GF-D8 (cell line): ENCODE data around the gene ARHGAP44.

Experiments used
- DNase-seq: peaks from one replicate; lab custom pipeline; 2025; lab: John Stamatoyannopoulos, UW

Gene ARHGAP44

DNA sequence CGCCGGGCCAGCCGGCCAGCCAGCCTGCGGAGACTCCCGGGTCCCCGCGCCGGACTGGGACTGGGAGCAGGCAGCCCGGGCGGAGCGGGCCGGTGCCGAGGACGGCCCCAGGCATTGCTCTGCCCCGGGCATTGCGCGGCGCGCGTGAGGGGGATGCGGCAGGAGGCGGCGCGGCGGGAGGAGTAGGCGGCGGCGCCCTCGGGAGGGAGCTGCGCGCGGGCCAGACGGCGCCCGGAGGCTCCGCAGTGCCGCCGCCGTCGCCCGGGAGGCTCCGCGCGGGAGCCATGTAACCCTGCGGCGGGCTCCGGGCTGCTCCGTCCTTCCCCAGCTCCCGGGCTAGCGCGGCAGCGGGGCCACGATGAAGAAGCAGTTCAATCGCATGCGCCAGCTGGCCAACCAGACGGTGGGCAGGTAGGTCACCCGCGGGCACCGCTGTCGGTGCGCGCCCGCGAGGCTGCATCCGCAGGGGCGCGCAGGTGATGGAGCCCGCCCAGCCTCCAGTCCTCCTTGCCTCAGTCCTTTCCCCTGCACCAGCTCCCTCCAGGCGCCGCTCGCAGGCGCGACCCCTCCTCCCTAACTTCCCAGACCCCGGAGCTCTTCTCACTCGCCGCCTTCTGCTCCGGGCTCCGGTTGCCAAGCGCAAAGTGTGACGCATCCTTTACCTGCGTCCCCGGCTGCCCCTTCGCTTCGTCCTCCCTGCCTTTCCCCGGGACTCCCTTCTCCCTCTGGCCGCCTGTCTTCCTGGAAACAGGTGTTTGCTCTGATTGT, at the start of gene ARHGAP44:
ARHGAP44 (plus strand) TSS at position 18 of the 768 bp plus-strand sequence; CDS start at position 359, 341 bp downstream.
- no peak for DNase-seq

DNA sequence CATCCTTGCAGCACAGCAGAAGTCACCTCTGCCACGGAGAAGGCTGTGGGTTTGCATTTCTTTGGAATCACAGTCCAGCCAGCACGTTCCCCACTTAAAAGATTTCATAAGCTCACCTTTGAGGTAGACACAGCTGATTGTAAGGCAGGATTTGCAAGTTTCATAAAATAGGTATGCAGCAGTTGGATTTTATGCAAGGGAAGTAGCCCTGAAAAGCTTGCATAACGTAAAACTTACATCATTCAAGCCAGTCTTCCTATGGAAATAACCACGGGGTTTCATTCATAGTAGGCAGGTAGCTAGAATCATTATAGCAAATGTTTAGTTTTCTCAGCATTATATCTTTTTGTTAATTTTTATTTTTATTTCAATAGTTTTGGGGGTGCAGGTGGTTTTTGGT, 49.8 kb upstream of the ARHGAP44 start:
- DNase-seq, result no peak

DNA sequence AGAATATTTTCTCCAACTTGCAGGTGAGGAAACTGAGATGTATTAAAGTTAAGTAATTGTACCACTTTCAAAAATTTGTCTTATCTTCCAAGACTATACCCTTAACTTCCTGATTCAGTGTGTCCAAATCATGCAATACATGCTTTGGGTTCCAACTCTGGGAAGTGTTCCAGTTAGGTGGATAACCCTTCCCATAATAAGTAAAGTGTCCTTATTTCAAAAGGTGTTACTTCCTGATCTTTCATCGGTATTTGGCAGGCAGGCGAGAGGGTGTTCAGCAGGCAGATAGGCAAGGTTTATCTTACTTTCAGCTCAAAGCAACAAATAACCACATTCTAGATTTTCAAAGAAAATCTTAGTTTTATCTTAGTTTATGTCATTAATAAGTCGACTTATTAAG, 46.3 kb upstream of the ARHGAP44 start:
- DNase-seq, result no peak

- DNase-seq, result no peak
Observed at GRCh38 chr17:12744298-12744697, 45.0 kb upstream of the ARHGAP44 start.

DNA sequence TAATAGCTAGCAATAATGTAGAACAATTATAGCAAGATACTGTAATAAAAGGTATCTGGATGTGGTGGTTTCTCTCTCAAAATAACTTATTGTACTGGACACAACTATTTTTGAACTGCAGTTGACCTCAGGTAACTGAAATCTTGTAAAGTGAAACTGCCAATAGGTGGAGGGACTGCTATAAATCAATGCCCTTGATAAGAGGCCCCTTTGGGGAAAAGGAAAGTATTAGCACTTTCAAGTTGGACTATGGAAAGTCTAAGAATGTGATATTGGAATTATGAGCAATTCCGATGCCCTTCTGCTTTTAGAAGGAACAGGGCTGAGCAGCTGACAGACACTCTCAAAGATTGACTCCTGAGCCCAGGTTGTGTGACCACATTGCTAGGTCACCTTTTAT, 44.5 kb upstream of the ARHGAP44 start:
- no peak for DNase-seq

DNA sequence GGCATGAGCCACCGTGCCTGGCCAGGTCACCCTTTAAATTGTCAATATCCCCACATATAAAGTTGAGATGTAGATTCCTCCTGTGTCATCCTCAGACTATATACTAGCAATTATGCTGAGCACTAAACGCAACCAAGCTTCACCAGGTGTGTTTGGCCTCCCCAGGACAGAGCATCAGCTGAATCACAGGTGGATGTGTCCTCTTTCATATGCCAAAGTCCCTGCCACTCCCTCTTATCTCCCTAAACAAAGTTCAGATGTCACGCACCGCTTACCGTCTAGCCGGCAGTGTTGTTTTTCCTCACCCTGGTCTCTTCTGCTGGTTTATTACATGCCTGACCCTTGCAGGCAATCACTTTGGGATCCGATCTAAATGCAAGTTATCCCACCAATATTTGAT, 43.8 kb upstream of the ARHGAP44 start:
- DNase-seq, result no peak

DNA sequence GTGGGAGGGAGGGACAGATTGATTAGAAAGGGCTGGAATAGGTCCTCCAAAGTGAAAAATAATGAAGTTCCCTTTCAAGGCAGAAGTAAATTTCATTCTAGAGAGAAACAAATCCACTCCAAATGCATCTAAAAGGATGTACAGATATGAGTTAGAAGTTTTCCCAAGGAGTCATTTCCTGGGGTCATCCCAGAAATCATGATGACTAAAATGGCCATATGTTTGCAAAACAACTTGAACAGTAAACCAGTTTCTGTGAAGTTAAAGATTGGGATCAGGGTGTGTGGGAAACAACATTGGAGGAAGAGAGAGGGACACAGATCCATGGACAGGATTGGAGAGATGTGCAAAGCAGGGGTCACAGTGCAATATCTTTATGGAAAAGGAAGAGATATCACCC, 32.5 kb upstream of the ARHGAP44 start:
- no peak for DNase-seq

DNA sequence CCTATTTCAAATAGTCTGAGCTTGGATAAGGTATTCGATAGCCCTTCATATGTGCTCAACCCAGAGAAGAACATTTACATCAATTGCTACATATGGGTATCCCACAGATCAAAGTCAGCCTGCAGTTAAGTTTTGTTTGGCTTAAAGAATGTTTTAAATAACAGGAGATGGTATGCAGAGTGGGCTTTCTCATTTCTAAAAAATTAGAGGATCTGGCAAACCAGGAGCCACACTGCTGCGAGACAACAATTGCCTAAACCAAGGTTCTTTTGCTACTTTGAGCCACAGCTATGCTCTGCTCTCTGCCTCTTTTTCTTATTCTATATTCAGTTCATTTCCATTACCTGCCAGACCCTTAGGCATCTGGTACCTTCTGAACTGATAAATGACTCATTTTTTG, 30.2 kb upstream of the ARHGAP44 start:
- DNase-seq, result no peak

DNA sequence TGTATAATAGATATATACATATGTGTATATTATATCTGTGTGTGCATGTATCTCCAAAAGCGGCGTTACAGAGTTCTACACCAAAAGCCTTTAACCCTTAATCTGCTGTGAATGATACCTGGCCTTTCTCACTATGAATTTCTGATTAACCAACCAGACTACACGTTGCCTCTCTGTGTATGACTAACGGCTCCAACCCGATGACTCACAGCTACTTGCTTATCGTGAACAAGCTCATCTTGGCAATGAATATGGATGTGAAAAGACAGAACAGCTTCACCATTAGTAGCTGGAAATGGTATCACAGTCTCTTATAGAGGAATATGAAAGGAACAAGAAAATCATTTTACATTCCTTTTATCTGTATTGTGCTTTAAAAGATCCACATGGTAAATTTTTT, 23.8 kb upstream of the ARHGAP44 start:
- DNase-seq, result no peak

DNA sequence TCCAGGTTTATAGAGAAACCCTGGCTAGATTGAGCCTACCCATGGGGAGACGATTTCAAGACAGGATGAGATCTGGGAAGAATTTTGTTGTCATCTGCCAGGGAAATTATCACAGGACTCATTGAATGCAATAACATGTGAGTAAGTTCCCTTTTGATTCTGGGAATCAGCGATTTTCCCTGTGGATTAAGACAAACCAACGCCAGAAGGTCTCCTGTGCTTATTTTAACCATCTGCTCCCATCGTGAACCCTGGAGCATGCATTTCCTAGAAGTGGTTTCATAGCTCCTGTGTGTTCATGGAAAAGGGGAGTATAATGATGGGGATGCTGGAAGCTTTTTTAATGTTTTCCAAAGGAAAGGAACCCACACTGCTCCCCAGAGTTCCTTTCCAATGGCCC, 21.0 kb upstream of the ARHGAP44 start:
- DNase-seq, result no peak

- no peak for DNase-seq
Observed at GRCh38 chr17:12769981-12770380, 19.3 kb upstream of the ARHGAP44 start.

GRCh38 chr17:12773153-12773552, 16.1 kb upstream of the ARHGAP44 start:
- no peak for DNase-seq

- no peak for DNase-seq
Observed at GRCh38 chr17:12789075-12789480, 220 bp upstream of the ARHGAP44 start.

DNA sequence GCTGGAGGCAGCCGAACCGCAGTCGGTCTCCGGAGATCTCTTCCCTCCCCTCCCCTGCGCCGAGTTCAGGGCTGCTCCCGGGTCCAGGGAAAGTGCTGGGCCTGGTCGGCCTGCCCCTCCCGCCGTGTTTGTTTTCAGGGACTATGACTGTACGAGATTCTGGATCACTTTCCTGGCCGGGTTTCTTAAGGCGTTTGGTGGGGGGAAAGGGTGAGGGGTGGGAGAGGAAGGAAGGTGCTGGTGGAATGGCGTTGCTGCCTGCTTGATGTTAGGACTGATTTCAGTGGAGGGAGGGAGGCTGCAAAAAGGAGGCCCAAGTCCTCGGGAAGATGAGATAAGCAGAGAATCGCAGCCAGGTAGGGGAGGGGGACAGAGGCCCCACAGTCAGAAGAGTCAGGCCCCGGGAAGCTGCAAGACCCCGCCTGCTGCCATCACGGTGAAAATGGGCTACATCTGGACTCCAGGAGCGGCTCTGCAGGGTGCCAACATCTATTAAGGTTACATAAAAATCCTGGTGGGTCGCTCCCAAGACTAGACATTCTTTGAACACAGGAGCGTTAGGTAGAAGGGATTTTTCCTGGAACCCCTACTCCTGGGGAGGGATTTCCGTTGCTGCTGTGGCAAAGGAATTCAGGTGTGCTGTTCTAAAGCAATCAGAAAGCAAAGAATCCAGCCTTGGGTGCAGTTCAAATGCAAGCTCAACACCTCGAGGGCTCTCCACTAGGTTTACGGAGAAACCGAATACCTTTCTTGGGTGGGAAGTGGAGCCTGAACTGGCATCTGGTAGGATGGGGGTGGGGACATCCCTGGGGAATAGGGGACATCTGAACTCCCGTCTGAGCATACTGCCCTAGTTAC, 1.2 kb downstream of the ARHGAP44 start:
- no peak for DNase-seq

DNA sequence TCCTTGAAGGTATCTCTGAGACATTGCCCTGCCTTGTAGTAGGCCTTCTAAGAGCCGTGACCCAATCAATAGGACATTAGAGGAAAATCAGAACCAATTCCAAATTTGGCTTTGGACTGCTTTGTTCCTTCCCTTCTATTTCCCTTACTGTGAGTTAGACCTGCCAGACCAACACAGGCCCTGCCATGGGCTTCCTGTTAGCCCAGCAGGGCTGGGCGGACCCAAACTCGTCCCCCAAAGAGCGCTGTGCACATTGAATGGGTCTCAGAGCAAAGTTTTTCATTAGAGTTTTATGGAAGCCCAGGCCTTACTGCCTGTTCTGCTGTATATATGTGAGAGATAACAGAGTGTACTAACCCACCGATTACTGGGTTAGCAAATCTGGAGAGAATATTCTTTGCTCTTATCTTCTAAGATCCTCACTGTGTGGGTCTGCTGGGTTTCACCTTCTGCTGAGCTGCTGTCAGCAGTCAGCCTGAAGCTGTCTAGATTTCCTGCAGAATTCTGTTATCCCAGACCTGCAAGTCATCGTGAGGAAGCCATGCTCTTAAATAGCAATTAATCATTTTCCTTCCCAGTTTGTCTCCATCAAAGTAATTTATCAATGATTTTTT, 5.7 kb downstream of the ARHGAP44 start:
- no peak for DNase-seq

- DNase-seq, result no peak
Observed at GRCh38 chr17:12800855-12801365, 11.6 kb downstream of the ARHGAP44 start.

GRCh38 chr17:12806630-12807029, 17.3 kb downstream of the ARHGAP44 start:
- no peak for DNase-seq

- no peak for DNase-seq
Observed at GRCh38 chr17:12808723-12809122, 19.4 kb downstream of the ARHGAP44 start.

DNA sequence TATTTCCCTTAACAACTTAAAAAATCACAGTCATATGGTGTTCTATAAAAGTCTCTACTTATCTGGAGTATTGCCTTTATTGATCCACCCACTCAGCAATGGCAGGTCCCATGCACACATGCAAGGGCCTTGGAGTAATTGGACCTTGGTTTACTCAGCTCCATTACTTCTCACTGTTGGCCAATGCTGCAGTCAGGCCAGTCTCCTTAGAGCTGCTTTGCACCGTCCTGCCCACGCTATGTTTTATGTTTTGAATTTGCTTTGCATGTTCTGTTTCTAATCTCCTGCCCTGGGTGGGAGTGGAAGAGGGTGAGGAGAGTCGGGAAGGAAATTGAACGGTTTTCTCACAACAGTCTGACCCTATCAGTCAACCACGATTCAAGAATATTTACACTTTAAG, 23.6 kb downstream of the ARHGAP44 start:
- no peak for DNase-seq

DNA sequence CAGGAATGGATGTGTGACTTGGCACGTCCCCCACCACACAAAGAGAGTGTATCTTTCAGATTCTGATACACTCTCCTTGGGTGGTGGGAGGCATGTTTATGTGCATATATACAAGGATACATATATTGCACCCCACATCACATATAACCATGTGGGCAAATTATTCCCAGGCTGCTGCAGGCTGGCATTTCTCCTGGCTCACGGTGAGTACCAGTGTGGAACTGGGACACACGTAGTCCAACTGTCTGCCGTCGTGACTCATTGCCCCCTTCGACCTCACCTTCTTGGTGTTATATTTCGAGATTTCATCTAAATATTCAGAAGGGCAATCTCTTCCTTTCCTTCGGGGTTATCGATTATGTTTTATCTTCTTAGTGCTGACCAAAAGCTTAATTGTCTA, 24.4 kb downstream of the ARHGAP44 start:
- no peak for DNase-seq

DNA sequence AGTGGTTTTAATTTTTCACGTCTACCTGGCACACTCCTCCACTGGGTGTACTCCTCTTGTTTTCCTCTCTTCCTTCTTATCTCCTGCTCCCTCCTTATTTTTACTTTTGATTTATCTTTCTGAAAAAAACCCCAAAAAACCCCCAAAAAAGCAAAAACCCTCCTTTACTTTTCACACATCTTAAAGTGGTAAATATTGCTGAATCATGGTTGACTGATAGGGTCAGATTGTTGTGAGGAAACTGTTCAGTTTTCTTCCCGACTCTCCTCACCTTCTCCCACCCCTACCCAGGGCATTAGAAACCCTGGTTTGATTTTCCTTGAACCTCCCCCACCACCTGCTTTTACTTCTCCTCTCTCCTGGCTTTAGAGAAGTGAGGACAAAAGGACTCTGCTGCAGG, 25.4 kb downstream of the ARHGAP44 start:
- no peak for DNase-seq

DNA sequence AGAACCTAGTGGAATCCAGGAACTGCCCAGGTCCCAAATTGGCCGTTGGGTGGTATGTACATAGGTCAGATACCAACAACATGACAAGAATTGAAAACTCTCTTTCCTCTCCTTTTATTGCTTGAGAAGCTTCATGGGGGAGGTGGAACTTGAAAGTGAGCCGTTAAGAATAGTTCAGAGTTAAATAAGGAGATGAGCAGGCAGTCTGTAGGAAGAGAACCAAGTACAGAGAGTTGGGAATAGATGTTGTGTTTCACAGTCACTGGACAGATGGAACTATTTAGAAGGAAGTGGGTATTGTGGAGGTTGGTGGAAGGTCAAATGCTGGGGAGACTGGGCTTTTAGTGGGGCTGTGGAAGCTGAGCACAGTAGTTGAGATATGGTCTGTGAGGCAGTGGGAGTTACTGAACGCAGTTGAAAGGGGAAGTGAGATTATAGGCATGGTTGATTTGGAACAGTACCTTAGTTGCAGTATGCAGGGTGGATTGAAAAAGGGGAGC, 26.4 kb downstream of the ARHGAP44 start:
- DNase-seq, result no peak
